Lower leg skin (tissue), 4 donors: ENCODE data around the gene ELF3. TPM values are rescaled to one million over a fixed set of nuclear protein-coding genes. Genes with fewer than 3 reads are reported as not detected.
A peak's percentile ranks its signal among the peaks of the same experiment; 100 is the strongest.

Experiments used
- DNase-seq, 2 donors: peaks; one replicate each; pipeline ENCODE4 v3.0.0-alpha.2; 2019; ENCODE audit warnings: low spot score in 2 of 2
- H3K4me3 ChIP-seq: fragments of 200-600 bp; sonication (generic); 2 replicates; pipeline ENCODE4 v1.5.1; 2017; ENCODE audit warnings: mild to moderate bottlenecking, low read depth; ENCODE audit not compliant: poor library complexity, severe bottlenecking
- POLR2A ChIP-seq, 2 donors: fragments of 450-650 bp; IDR thresholded peaks; one replicate each; pipeline ENCODE4 v1.6.1; 2016 to 2017; ENCODE audit warnings: antibody characterized with exemption in 2 of 2, mild to moderate bottlenecking in 1 of 2, moderate library complexity in 1 of 2
- WGBS, 2 donors: methylation state at CpG; one replicate each; pipeline ENCODE4 v1.1.5; 2018; 5-methylcytosine and 5-hydroxymethylcytosine counted together
- intact Hi-C: fragments of 100-400 bp; cut with DNase I; formaldehyde crosslinking; loops from one replicate; pipeline ENCODE4 v1.15.0; 2023; ENCODE audit warnings: low total_unique reads
- total RNA-seq, 4 donors: library from RNA; depleted of rRNA; stranded (reverse); fragments of >200 nt; gene quantifications; one replicate each; pipeline ENCODE4 v1.1.0, GENCODE V29; 2016
- TF ChIP-seq, protein P1 (sequence below), 3 donors: fragments of 450-650 bp; IDR thresholded peaks; one replicate each; pipeline ENCODE4 v1.5.1; 2016; ENCODE audit warnings: antibody characterized with exemption in 3 of 3, mild to moderate bottlenecking in 3 of 3, moderate library complexity in 2 of 3

Gene ELF3
- total RNA-seq, 4 donors from 2014 or later, result 9.8 to 36.4 (median 31.2) TPM

DNA sequence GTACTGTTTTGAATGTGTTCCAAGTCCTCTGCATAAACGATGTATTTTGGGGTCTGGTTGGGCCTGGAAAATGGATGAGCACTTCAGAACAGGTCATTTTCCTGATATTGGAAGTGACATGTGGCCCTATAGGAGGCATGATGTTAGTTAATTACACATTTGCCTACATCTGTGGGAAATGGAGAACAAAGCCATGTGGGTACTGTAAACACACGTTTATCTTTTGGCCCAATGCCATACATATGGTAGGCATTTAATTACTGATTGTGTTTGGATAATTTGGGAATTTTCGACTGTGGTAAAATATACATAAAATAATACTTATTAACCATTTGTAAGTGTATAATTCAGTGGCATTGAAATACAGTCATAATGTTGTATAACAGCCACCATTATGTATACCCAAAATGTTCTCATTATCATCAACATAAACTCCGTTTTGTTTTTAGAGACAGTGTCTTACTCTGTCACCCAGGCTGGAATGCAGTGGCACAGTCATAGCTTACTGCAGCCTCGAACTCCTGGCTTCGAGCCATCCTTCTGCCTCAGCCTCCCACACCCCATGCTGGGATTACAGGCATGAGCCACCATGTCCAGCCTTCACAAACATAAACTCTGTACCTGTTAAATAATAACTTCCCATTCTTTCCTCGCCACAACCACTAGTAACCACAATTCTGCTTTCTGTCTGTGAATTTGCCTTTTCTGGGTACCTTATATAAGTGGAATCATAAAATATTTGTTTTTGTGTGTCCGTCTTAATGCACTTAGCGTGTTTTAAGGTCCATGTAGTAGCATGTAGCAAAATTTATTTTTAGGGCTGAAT is 39.8 kb upstream of the ELF3 start:
- intact Hi-C loops, result loop anchor here (5.0 kb wide), 1 partner anchor 78 kb away; no protein-coding TSS in a partner anchor
- 57% methylated on average over 9 of the region's 9 CpGs for WGBS, 2 donors
- DNase-seq, result no peak
- TF ChIP-seq, protein P1, sequence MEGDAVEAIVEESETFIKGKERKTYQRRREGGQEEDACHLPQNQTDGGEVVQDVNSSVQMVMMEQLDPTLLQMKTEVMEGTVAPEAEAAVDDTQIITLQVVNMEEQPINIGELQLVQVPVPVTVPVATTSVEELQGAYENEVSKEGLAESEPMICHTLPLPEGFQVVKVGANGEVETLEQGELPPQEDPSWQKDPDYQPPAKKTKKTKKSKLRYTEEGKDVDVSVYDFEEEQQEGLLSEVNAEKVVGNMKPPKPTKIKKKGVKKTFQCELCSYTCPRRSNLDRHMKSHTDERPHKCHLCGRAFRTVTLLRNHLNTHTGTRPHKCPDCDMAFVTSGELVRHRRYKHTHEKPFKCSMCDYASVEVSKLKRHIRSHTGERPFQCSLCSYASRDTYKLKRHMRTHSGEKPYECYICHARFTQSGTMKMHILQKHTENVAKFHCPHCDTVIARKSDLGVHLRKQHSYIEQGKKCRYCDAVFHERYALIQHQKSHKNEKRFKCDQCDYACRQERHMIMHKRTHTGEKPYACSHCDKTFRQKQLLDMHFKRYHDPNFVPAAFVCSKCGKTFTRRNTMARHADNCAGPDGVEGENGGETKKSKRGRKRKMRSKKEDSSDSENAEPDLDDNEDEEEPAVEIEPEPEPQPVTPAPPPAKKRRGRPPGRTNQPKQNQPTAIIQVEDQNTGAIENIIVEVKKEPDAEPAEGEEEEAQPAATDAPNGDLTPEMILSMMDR (IDR thresholded peaks at IDR 0.05), result no peak
- no peak for TF ChIP-seq POLR2A (IDR thresholded peaks at IDR 0.05)
- no peak overlapping the region for H3K4me3 ChIP-seq

- WGBS, 2 donors, result 14 to 16% methylated on average over 10 to 18 of the region's 31 CpGs
- H3K4me3 ChIP-seq, result peak overlapping the region; percentile 94
- intact Hi-C loops, result no loop called here
- TF ChIP-seq, protein P1 (IDR thresholded peaks at IDR 0.05), result no peak
- TF ChIP-seq POLR2A (IDR thresholded peaks at IDR 0.05), result no peak
- DNase-seq, result peak; percentile 63 to 92
Observed at GRCh38 chr1:201982082-201982622, 28.2 kb upstream of the ELF3 start.

DNA sequence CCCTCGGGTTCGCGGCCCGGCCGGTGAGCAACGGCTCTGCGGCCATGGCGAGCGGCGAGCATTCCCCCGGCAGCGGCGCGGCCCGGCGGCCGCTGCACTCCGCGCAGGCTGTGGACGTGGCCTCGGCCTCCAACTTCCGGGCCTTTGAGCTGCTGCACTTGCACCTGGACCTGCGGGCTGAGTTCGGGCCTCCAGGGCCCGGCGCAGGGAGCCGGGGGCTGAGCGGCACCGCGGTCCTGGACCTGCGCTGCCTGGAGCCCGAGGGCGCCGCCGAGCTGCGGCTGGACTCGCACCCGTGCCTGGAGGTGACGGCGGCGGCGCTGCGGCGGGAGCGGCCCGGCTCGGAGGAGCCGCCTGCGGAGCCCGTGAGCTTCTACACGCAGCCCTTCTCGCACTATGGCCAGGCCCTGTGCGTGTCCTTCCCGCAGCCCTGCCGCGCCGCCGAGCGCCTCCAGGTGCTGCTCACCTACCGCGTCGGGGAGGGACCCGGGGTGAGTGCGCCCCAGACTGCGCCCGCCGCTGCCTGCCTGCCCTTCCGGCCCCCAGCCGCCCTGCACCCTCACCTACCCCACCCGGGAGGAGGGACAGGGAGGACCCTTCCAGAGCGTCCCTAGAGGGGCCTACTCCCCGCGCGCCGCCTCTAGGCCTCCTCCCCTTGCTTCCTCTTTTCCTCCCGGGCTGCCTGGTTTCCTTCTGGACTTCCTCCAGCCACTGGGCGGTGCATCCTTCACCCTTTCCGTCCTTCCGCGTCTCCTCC is 27.6 kb upstream of the ELF3 start, which contains the start of gene RNPEP:
Gene RNPEP (plus strand): TSS at position 26 of the 757 bp plus-strand sequence. CDS start 19 bp downstream, at position 45.
- intact Hi-C loops, result no loop called here
- 0 to 1% methylated on average over 23 to 74 of the region's 80 CpGs for WGBS, 2 donors
- TF ChIP-seq, protein P1 (IDR thresholded peaks at IDR 0.05), result no peak
- no peak for TF ChIP-seq POLR2A (IDR thresholded peaks at IDR 0.05)
- peak; percentile 49 to 93 for DNase-seq
- peak within 1 kb of the TSS; percentile 94 for H3K4me3 ChIP-seq

DNA sequence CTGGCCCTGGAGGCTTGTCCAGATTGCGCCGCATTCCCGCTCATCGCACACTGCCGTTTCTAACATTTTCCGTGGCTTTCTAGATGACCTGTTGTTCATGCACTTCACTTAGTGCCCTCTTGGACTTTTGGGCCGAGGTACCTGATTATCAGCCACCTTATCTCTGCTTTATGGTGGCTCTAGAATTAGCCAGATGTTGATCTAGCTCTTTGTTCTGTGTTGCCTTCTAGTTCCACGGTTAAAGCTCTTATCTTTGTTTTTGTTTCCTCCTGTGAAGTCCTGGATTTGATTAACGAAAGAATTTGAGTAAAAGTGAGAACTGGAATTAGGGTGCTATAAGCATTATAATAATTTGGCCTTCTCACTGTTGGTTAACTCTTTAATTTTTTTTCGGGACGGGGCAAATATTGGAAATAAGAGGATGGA is 27.0 kb upstream of the ELF3 start:
- WGBS, 2 donors, result 5% methylated on average over 11 of the region's 11 CpGs
- DNase-seq, result no peak
- H3K4me3 ChIP-seq, result peak overlapping the region; percentile 94
- intact Hi-C loops, result no loop called here
- TF ChIP-seq, protein P1 (IDR thresholded peaks at IDR 0.05), result no peak
- TF ChIP-seq POLR2A (IDR thresholded peaks at IDR 0.05), result no peak

- no peak overlapping the region for H3K4me3 ChIP-seq
- no peak for TF ChIP-seq POLR2A (IDR thresholded peaks at IDR 0.05)
- TF ChIP-seq, protein P1 (IDR thresholded peaks at IDR 0.05), result no peak
- intact Hi-C loops, result no loop called here
- WGBS, 2 donors, result 90 to 97% methylated on average over 3 of the region's 3 CpGs
- DNase-seq, result peak in 1 of 2 donors; percentile 28
Observed at GRCh38 chr1:201984446-201984845, 25.9 kb upstream of the ELF3 start.
